ENCODE data around the gene NEURL1B. TPM values are rescaled to one million over a fixed set of nuclear protein-coding genes. Genes with fewer than 3 reads are reported as not detected.
"Not testable (repeated sequence)": the region's sequence is repeated elsewhere in the genome, so short reads cannot be mapped to it uniquely, and the experiment has no call there.

Gene NEURL1B
- total RNA-seq, 6 experiments from 2014 or later, result 2.0 to 8.6 (median 7.1) TPM

- Mint-ChIP-seq H3K36me3 (ENCODE audit: low read depth) (no peaks in the 10 kb centered on the region; the same call in none of the 2 replicates), H3K27me3 (ENCODE audit: insufficient read depth) (peaks cover 4% of the 10 kb centered on the region), H3K9me3 (no peaks in the 10 kb centered on the region), H3K4me1 (ENCODE audit: low read depth) (peaks cover 13% of the 10 kb centered on the region), H3K27ac (no peak overlapping the region), H3K4me3 (no peak overlapping the region)
- no peak for TF ChIP-seq CTCF (IDR thresholded peaks at IDR 0.05)
- DNase-seq, result no peak
Measured at GRCh38 chr5:172648755-172649154, 7.7 kb downstream of the NEURL1B start.

GRCh38 chr5:172656496-172656895 lies 15.4 kb downstream of the NEURL1B start:
- H3K9me3 Mint-ChIP-seq; H3K27ac Mint-ChIP-seq; DNase-seq; H3K4me3 Mint-ChIP-seq; H3K27me3 Mint-ChIP-seq (ENCODE audit: insufficient read depth): not testable (repeated sequence)
- H3K36me3 Mint-ChIP-seq (ENCODE audit: low read depth), result peaks cover 11% of the 10 kb centered on the region; the same call in 1 of the 2 replicates
- peaks cover 28% of the 10 kb centered on the region for H3K4me1 Mint-ChIP-seq (ENCODE audit: low read depth)

- H3K4me1 Mint-ChIP-seq (ENCODE audit: low read depth), result peaks cover 24% of the 10 kb centered on the region
- DNase-seq, H3K27ac Mint-ChIP-seq: not testable (repeated sequence)
Measured at GRCh38 chr5:172657524-172658233, 16.6 kb downstream of the NEURL1B start.

GRCh38 chr5:172658391-172658790 lies 17.3 kb downstream of the NEURL1B start:
- peaks cover 1% of the 10 kb centered on the region; the same call in 1 of the 2 replicates for H3K27me3 Mint-ChIP-seq (ENCODE audit: insufficient read depth)
- DNase-seq, result no peak
- no peaks in the 10 kb centered on the region; the same call in 1 of the 2 replicates for H3K9me3 Mint-ChIP-seq

More at GRCh38 chr5:172657524-172658233, 16.6 kb downstream of the NEURL1B start:
- H3K27me3 Mint-ChIP-seq (ENCODE audit: insufficient read depth); H3K9me3 Mint-ChIP-seq; H3K4me3 Mint-ChIP-seq: not testable (repeated sequence)
- peaks cover 11% of the 10 kb centered on the region; the same call in 1 of the 2 replicates for H3K36me3 Mint-ChIP-seq (ENCODE audit: low read depth)

GRCh38 chr5:172658961-172659501 lies 18.0 kb downstream of the NEURL1B start:
- H3K9me3 Mint-ChIP-seq, result no peaks in the 10 kb centered on the region; the same call in 1 of the 2 replicates
- peaks cover 1% of the 10 kb centered on the region; the same call in 1 of the 2 replicates for H3K27me3 Mint-ChIP-seq (ENCODE audit: insufficient read depth)
- H3K4me3 Mint-ChIP-seq, result no peak overlapping the region
- H3K36me3 Mint-ChIP-seq (ENCODE audit: low read depth), result peaks cover 11% of the 10 kb centered on the region; the same call in 1 of the 2 replicates
- no peak for TF ChIP-seq CTCF (IDR thresholded peaks at IDR 0.05)
- H3K27ac Mint-ChIP-seq, result peak overlapping the region; percentile 98
- no peak for DNase-seq
- H3K4me1 Mint-ChIP-seq (ENCODE audit: low read depth), result peaks cover 25% of the 10 kb centered on the region

More at GRCh38 chr5:172658391-172658790, 17.3 kb downstream of the NEURL1B start:
- H3K27ac Mint-ChIP-seq, result no peak overlapping the region
- no peak overlapping the region for H3K4me3 Mint-ChIP-seq
- TF ChIP-seq CTCF (IDR thresholded peaks at IDR 0.05), result no peak
- peaks cover 21% of the 10 kb centered on the region for H3K4me1 Mint-ChIP-seq (ENCODE audit: low read depth)
- peaks cover 11% of the 10 kb centered on the region; the same call in 1 of the 2 replicates for H3K36me3 Mint-ChIP-seq (ENCODE audit: low read depth)

- peaks cover 11% of the 10 kb centered on the region; the same call in 1 of the 2 replicates for H3K36me3 Mint-ChIP-seq (ENCODE audit: low read depth)
- no peaks in the 10 kb centered on the region; the same call in 1 of the 2 replicates for H3K9me3 Mint-ChIP-seq
- peak overlapping the region; percentile 98 for H3K27ac Mint-ChIP-seq
- DNase-seq, result no peak
- peaks cover 1% of the 10 kb centered on the region; the same call in 1 of the 2 replicates for H3K27me3 Mint-ChIP-seq (ENCODE audit: insufficient read depth)
- no peak for TF ChIP-seq CTCF (IDR thresholded peaks at IDR 0.05)
- H3K4me1 Mint-ChIP-seq (ENCODE audit: low read depth), result peaks cover 29% of the 10 kb centered on the region
- peak overlapping the region; percentile 69 for H3K4me3 Mint-ChIP-seq
Measured at GRCh38 chr5:172659570-172659908, 18.5 kb downstream of the NEURL1B start.
